OCI-LY3 (cell line): ENCODE data around the gene ANKS1A.

ENCODE experiments used
- H2AFZ ChIP-seq: fragments of 200-600, 300-600 bp; shearing (Covaris generic); 2 replicates; pipeline ENCODE4 v1.6.0; 2014; ENCODE audit warnings: antibody characterized with exemption, low read depth, low read length
- H3K27ac ChIP-seq: fragments of 200-600, 300-600 bp; sonication (generic); 2 replicates; pipeline ENCODE4 v1.5.1; 2014; ENCODE audit warnings: mild to moderate bottlenecking, low read length, moderate library complexity, mixed read lengths
- H3K27me3 ChIP-seq: fragments of 200-600, 300-600 bp; sonication (generic); 2 replicates; pipeline ENCODE4 v1.6.1; 2014; ENCODE audit warnings: low read depth, low read length, mixed read lengths
- H3K36me3 ChIP-seq: fragments of 200-600, 300-600 bp; sonication (generic); replicated peaks from 2 replicates; pipeline ENCODE3; 2014; ENCODE audit warnings: low read depth, low read length, mixed read lengths
- H3K4me1 ChIP-seq: fragments of 300-600, 200-600 bp; sonication (generic); 2 replicates; pipeline ENCODE4 v1.6.1; 2014; ENCODE audit warnings: low read length, mixed read lengths
- H3K4me2 ChIP-seq: fragments of 200-600, 300-600 bp; sonication (generic); 2 replicates; pipeline ENCODE4 v1.6.1; 2014; ENCODE audit warnings: low read length, mixed read lengths
- H3K4me3 ChIP-seq: fragments of 300-600, 200-600 bp; sonication (generic); 2 replicates; pipeline ENCODE4 v1.5.1; 2014; ENCODE audit warnings: antibody characterized with exemption, mild to moderate bottlenecking, low read length, moderate library complexity
- H3K79me2 ChIP-seq: fragments of 300-600, 200-600 bp; shearing (Covaris generic); 2 replicates; pipeline ENCODE4 v1.6.1; 2014; ENCODE audit warnings: mild to moderate bottlenecking, low read length, mixed read lengths
- H3K9ac ChIP-seq: fragments of 300-600, 200-600 bp; shearing (Covaris generic); 2 replicates; pipeline ENCODE4 v1.6.0; 2014; ENCODE audit warnings: mild to moderate bottlenecking, low read length, moderate library complexity
- H3K9me3 ChIP-seq: fragments of 200-600, 300-600 bp; shearing (Covaris generic); 2 replicates; pipeline ENCODE4 v1.6.1; 2014; ENCODE audit warnings: low read length, mixed read lengths; ENCODE audit not compliant: insufficient read depth
- H4K20me1 ChIP-seq: fragments of 200-600, 300-600 bp; sonication (generic); 2 replicates; pipeline ENCODE4 v1.6.1; 2016; ENCODE audit warnings: low read length, mixed read lengths; ENCODE audit not compliant: insufficient read depth
- EZH2phosphoT487 ChIP-seq: fragments of 200-600 bp; shearing (Covaris generic); IDR thresholded peaks from 2 replicates; pipeline ENCODE4 v1.6.1; 2018; ENCODE audit warnings: antibody characterized with exemption, mixed run types, low read depth
- TF ChIP-seq, protein P1 (sequence below): fragments of 200-600, 300-600 bp; sonication (generic); IDR thresholded peaks from 2 replicates; pipeline ENCODE4 v1.5.1; 2014; ENCODE audit warnings: antibody characterized with exemption, low read length, low read depth

ANKS1A gene

DNA sequence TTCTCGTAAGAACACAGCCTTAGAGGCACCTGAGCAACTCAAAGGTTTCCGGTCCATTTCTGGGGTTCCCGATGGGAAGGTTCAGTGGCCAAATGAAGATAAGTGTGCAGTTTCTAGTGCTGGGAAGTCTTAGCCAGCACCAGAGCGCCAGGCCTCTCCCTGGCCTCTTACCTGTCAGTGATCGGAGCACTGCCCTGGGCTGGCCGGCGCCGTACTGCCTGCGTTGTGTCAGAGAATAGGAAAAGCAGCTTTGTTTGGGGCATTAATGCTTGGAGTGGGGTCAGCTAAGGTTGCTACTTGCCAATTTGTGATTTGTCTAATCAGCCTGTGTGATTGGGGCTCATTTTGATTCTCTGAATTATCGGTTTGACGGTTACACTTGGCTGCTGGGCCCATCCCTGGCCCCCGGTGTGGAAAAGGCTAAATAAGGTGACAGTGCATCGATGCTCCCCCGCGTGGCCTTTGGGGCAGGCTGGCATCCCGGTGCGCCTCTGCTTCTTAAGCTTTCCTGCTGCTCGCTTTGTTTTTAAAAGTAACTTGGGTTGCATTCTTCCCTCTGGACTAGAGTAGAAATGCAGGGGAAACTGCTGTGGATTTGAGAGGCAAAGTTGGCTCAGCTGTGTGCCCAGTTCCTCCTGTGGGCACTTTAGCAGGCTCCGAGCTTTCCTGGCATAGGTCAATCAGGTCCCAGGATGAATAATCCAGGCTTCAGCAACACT lies 200.3 kb downstream of the ANKS1A start:
- no peak overlapping the region for H3K4me3 ChIP-seq
- no peak overlapping the region for H3K4me2 ChIP-seq
- H3K9ac ChIP-seq = no peak overlapping the region
- no peaks in the 10 kb centered on the region for H3K9me3 ChIP-seq
- H3K4me1 ChIP-seq = no peaks in the 10 kb centered on the region
- no peak overlapping the region for H3K27ac ChIP-seq
- no peaks in the 10 kb centered on the region for H4K20me1 ChIP-seq
- TF ChIP-seq, protein P1, sequence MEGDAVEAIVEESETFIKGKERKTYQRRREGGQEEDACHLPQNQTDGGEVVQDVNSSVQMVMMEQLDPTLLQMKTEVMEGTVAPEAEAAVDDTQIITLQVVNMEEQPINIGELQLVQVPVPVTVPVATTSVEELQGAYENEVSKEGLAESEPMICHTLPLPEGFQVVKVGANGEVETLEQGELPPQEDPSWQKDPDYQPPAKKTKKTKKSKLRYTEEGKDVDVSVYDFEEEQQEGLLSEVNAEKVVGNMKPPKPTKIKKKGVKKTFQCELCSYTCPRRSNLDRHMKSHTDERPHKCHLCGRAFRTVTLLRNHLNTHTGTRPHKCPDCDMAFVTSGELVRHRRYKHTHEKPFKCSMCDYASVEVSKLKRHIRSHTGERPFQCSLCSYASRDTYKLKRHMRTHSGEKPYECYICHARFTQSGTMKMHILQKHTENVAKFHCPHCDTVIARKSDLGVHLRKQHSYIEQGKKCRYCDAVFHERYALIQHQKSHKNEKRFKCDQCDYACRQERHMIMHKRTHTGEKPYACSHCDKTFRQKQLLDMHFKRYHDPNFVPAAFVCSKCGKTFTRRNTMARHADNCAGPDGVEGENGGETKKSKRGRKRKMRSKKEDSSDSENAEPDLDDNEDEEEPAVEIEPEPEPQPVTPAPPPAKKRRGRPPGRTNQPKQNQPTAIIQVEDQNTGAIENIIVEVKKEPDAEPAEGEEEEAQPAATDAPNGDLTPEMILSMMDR = no peak
- no peak for TF ChIP-seq EZH2phosphoT487
- no peaks in the 10 kb centered on the region for H3K36me3 ChIP-seq
- no peak overlapping the region for H2AFZ ChIP-seq
- H3K27me3 ChIP-seq = no peaks in the 10 kb centered on the region
- no peaks in the 10 kb centered on the region for H3K79me2 ChIP-seq

DNA sequence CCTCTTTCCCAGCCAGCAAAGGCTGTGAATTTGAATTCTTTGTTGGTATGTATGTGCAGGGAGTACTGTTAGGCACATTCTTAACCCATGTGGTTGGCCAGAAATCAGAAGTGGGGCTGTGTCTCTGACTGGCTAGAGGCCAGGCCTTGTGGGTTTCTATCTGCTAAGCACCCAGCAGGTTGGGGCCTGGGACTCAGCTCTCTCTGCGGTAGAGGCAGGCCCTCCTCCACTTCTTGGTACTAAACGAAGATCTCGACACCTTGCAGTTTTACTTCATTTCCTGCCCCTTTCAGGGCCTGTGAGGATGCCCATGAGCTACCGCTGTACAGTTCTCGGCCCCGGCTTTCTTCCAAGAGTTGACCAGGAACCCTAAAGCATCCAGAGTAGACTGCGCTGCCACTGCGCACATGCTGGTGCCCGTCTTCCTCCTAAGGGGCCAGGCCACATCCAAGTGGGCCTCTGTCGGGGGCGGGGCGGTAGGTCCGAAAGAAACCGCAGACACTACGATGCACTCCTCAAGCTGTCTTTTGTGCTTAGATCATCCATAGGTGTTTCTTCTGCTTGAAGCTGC lies 201.0 kb downstream of the ANKS1A start:
- Histone ChIP-seq H2AFZ (no peak overlapping the region), H3K27me3 (no peaks in the 10 kb centered on the region), H3K9ac (no peak overlapping the region), H3K9me3 (no peaks in the 10 kb centered on the region), H4K20me1 (no peaks in the 10 kb centered on the region), H3K4me2 (no peak overlapping the region), H3K36me3 (no peaks in the 10 kb centered on the region), H3K79me2 (no peaks in the 10 kb centered on the region), H3K4me3 (no peak overlapping the region), H3K4me1 (no peaks in the 10 kb centered on the region), H3K27ac (no peak overlapping the region)
- TF ChIP-seq, protein P1 = no peak
- no peak for TF ChIP-seq EZH2phosphoT487

DNA sequence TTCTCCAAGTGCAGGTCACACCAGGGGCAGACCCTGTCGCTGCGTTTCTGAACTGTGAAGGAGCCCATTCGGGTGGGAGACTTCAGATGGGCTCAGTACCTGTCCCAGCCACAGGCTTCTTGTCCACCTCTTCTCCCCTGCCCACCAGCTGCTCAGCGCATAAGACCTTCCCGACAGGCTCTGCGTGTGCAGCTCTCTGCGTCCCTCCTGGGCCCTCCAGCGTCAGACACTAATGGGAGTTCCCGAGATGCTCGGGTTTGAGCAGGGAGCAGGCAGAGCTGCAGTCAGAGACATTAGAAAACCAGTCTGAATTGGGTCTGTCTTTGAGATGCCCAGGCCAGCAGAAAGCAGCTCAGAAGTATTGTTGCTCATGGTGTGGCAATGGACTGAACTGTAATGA lies 201.7 kb downstream of the ANKS1A start:
- Histone ChIP-seq H2AFZ (no peak overlapping the region), H3K4me3 (no peak overlapping the region), H3K9ac (no peak overlapping the region), H3K27ac (no peak overlapping the region), H3K36me3 (no peaks in the 10 kb centered on the region), H3K79me2 (no peaks in the 10 kb centered on the region), H3K4me2 (no peak overlapping the region), H3K4me1 (no peaks in the 10 kb centered on the region), H3K9me3 (no peaks in the 10 kb centered on the region), H4K20me1 (no peaks in the 10 kb centered on the region), H3K27me3 (no peaks in the 10 kb centered on the region)
- TF ChIP-seq, protein P1 = no peak
- no peak for TF ChIP-seq EZH2phosphoT487

DNA sequence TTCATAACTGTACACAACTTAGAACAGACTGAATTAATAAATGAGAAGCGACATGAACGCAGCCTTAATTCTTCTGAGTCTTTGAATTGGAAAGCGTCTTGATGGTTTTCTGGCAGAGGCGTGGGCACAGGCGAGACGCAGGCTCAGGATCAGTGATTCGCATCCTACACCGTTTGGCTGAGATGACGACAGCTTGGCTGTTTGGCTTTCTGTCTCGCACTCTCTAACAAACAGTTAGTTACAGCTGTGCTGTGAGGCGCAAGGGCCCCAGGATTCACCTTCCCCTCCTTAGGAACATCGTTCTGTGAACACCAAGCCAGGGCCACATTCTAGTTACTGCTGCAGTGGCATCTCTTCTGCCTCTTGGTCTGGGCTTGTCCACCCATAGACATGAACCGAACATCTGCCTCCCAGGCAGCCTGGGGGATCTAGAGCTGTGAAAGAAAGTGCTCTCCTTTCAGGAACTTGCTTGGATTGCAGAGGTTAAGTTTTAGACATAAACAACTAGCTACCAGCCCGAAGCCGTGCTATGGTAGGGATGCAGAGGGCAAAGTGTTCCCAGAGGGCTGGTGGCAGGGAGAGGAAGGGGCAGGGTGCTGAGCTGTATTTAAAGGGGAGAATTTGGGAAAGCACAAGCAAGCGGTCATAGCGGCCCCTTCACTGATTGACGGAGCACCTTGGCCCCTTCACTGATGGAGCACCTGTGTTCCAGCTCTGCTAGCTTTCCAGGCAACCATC lies 202.5 kb downstream of the ANKS1A start:
- Histone ChIP-seq H2AFZ (no peak overlapping the region), H3K4me2 (no peak overlapping the region), H3K27ac (no peak overlapping the region), H3K4me1 (no peaks in the 10 kb centered on the region), H4K20me1 (no peaks in the 10 kb centered on the region), H3K9ac (no peak overlapping the region), H3K27me3 (no peaks in the 10 kb centered on the region), H3K36me3 (no peaks in the 10 kb centered on the region), H3K79me2 (no peaks in the 10 kb centered on the region), H3K4me3 (no peak overlapping the region), H3K9me3 (no peaks in the 10 kb centered on the region)
- TF ChIP-seq, protein P1 = no peak
- no peak for TF ChIP-seq EZH2phosphoT487
